Measurements from ENCODE around the gene CAVIN3. TPM values are rescaled to one million over a fixed set of nuclear protein-coding genes. Genes with fewer than 3 reads are reported as not detected.
A peak's percentile ranks its signal among the peaks of the same experiment; 100 is the strongest.

The CAVIN3 gene
- total and polyA plus RNA-seq, 10 donors: 10.5 to 42.9 (median 33.5) TPM

DNA sequence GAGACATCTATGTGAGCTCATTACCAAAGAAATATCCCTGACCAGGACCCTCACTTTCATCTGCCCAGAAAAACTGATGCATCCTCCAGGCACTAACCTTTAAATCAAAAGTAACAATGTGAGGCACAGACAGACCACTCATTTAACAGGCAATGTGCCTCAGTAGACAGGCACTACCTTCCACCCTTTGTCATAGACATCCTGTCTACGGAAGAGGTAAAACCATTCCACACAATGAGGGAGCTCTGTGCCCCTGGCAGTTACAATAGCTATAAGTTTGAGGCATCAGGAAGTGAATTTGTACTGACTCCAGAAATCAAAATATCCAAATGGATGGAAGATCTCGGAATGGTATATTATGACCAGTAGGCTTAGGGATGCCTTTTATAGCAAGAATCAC is 6.7 kb upstream of the CAVIN3 start:
- H3K4me3 ChIP-seq: no peak overlapping the region
- TF ChIP-seq POLR2AphosphoS5 (IDR thresholded peaks at IDR 0.05): no peak
- TF ChIP-seq POLR2A (IDR thresholded peaks at IDR 0.05): no peak
- TF ChIP-seq, protein P1, sequence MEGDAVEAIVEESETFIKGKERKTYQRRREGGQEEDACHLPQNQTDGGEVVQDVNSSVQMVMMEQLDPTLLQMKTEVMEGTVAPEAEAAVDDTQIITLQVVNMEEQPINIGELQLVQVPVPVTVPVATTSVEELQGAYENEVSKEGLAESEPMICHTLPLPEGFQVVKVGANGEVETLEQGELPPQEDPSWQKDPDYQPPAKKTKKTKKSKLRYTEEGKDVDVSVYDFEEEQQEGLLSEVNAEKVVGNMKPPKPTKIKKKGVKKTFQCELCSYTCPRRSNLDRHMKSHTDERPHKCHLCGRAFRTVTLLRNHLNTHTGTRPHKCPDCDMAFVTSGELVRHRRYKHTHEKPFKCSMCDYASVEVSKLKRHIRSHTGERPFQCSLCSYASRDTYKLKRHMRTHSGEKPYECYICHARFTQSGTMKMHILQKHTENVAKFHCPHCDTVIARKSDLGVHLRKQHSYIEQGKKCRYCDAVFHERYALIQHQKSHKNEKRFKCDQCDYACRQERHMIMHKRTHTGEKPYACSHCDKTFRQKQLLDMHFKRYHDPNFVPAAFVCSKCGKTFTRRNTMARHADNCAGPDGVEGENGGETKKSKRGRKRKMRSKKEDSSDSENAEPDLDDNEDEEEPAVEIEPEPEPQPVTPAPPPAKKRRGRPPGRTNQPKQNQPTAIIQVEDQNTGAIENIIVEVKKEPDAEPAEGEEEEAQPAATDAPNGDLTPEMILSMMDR (IDR thresholded peaks at IDR 0.05 in 8 of 11, conservative IDR thresholded peaks at IDR 0.05 in 3 of 11): no peak
- H3K36me3 ChIP-seq: no peaks in the 10 kb centered on the region
- DNase-seq: no peak
- H3K9me3 ChIP-seq: no peaks in the 10 kb centered on the region
- intact Hi-C loops (cut with DNase I; ENCODE audit: low total_unique reads): no loop called here
- WGBS, 5 donors: 57 to 71% (median 69%) methylated on average over 2 of the region's 2 CpGs
- H3K27ac ChIP-seq: no peak overlapping the region
- peaks cover 0 to 21% (median 0%) of the 10 kb centered on the region in 7 donors for H3K27me3 ChIP-seq (replicated peaks in 1 of 7)
- H3K4me1 ChIP-seq: no peaks in the 10 kb centered on the region

DNA sequence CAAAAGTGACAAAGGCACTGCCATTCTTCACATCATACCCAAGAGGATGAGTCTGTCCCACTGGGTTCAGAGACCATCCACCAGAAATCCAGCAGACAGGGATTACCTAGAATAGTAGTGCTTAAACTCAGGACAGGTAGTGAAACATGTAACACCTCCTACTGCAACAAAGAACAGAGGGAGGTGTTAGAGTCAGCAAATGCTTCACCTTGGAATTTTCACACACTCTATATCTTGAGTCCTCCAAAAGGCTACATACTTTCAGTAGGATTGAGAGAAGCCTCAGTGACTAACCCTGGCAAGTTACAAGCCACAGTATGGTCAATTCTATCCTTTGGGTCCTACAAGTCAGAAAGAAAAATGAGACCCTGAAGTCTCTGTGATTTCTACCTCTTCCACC is 6.0 kb upstream of the CAVIN3 start:
- H3K36me3 ChIP-seq: no peaks in the 10 kb centered on the region
- no peak overlapping the region for H3K4me3 ChIP-seq
- intact Hi-C loops (cut with DNase I; ENCODE audit: low total_unique reads): no loop called here
- H3K27me3 ChIP-seq (replicated peaks in 1 of 7): peaks cover 0 to 28% (median 0%) of the 10 kb centered on the region in 7 donors
- H3K27ac ChIP-seq: no peak overlapping the region
- H3K9me3 ChIP-seq: no peaks in the 10 kb centered on the region
- H3K4me1 ChIP-seq: peaks cover 0 to 1% (median under 1%) of the 10 kb centered on the region in 6 donors
- DNase-seq: no peak
- TF ChIP-seq POLR2A (IDR thresholded peaks at IDR 0.05) (no peak), POLR2AphosphoS5 (IDR thresholded peaks at IDR 0.05) (no peak)
- TF ChIP-seq, protein P1 (IDR thresholded peaks at IDR 0.05 in 8 of 11, conservative IDR thresholded peaks at IDR 0.05 in 3 of 11): no peak

DNA sequence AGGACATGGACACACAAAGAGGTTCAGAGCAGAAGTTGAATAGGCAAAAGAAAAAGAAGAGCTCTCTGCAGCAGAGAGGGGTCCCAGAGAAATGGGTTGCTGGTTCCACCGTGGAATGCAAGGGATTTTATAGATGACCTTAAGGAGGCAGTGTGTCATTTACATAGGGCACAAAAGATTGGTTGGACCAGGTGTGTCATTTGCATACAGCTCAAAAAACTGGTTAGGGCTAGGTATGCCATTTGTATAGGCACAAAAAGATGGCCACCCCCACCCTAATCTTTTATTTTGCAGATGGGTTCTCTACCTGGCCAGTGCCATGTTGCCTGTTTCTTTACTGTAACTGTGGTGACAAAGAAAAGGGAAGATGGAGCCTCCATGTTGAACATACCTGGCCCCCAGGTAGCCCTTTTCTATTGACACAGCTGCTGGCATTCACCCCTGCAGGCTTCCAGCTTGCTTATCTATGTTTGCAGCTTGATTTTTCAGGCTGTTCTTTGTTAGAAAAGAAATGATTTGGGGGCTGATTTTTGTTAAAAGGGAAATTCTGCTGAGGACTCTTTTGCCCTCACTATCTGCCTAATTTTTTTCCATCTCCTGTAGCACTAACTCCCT is 3.1 kb upstream of the CAVIN3 start:
- H3K4me3 ChIP-seq: no peak overlapping the region
- TF ChIP-seq POLR2AphosphoS5 (IDR thresholded peaks at IDR 0.05): no peak
- no peak for TF ChIP-seq POLR2A (IDR thresholded peaks at IDR 0.05)
- TF ChIP-seq, protein P1 (IDR thresholded peaks at IDR 0.05 in 8 of 11, conservative IDR thresholded peaks at IDR 0.05 in 3 of 11): no peak
- intact Hi-C loops (cut with DNase I; ENCODE audit: low total_unique reads): no loop called here
- no peaks in the 10 kb centered on the region for H3K36me3 ChIP-seq
- 49 to 67% (median 59%) methylated on average over 1 of the region's 1 CpG for WGBS, 5 donors
- H3K27ac ChIP-seq: no peak overlapping the region
- no peaks in the 10 kb centered on the region for H3K9me3 ChIP-seq
- H3K27me3 ChIP-seq (replicated peaks in 1 of 7): peaks cover 0 to 53% (median 19%) of the 10 kb centered on the region in 7 donors
- H3K4me1 ChIP-seq: peaks cover 3 to 29% (median 16%) of the 10 kb centered on the region in 6 donors
- DNase-seq: no peak

DNA sequence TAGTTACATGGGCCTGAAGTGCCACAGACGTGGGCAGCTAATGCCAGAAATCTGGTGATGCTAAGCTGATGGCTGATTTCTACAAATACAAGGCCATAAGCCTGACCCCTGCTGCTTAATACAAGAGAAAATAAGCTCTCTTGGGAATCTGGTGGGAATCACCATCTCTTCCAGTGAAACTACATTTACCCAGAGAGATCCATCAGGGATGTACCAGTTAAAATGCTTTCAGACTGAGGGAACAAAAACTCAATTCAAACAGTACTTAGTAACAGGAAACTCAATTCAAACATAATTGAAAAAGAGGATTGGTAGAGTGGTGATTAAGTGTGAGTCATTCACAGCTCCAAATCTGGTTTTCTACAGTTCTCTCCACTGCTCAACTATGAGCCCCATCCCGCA is 1.7 kb upstream of the CAVIN3 start:
- peaks cover 3 to 39% (median 18%) of the 10 kb centered on the region in 6 donors for H3K4me1 ChIP-seq
- peaks cover 0 to 61% (median 19%) of the 10 kb centered on the region in 7 donors for H3K27me3 ChIP-seq (replicated peaks in 1 of 7)
- intact Hi-C loops (cut with DNase I; ENCODE audit: low total_unique reads): no loop called here
- no peaks in the 10 kb centered on the region for H3K36me3 ChIP-seq
- H3K27ac ChIP-seq: peak overlapping the region in 6 of 8 donors; percentile 5 to 95 (median 86)
- no peak overlapping the region for H3K4me3 ChIP-seq
- DNase-seq: no peak
- WGBS, 5 donors: 59 to 94% (median 75%) methylated on average over 2 of the region's 2 CpGs
- H3K9me3 ChIP-seq: no peaks in the 10 kb centered on the region
- no peak for TF ChIP-seq POLR2A (IDR thresholded peaks at IDR 0.05)
- no peak for TF ChIP-seq POLR2AphosphoS5 (IDR thresholded peaks at IDR 0.05)
- TF ChIP-seq, protein P1 (IDR thresholded peaks at IDR 0.05 in 8 of 11, conservative IDR thresholded peaks at IDR 0.05 in 3 of 11): no peak

Data from spleen (tissue), 11 donors.